K562 (cell line): ENCODE measurements around the gene INSR.

Experiments used
- EP300 ChIP-seq: IDR thresholded peaks from 2 replicates; pipeline ENCODE4 v1.6.1; 2012; ENCODE audit warnings: low read length, improper control_type of control experiment
- EZH2 ChIP-seq: IDR thresholded peaks from 2 replicates; pipeline ENCODE4 v1.6.1; 2012; ENCODE audit warnings: low read depth, mild to moderate bottlenecking, inconsistent platforms, low read length, borderline replicate concordance
- PRPF4 ChIP-seq: fragments of 200-400 bp; formaldehyde crosslinking; IDR thresholded peaks from one replicate; pipeline ENCODE4 v1.6.1; 2017; ENCODE audit warnings: low read length, low read depth, mild to moderate bottlenecking; ENCODE audit not compliant: insufficient read depth, poor library complexity, severe bottlenecking
- RFX5 ChIP-seq: IDR thresholded peaks from 2 replicates; pipeline ENCODE4 v1.6.1; 2011; ENCODE audit warnings: low read depth, mild to moderate bottlenecking, improper control_type of control experiment, low read length
- SPI1 ChIP-seq: IDR thresholded peaks from 2 replicates; pipeline ENCODE4 v1.6.1; 2011; ENCODE audit warnings: low read depth, low read length, control low read depth, borderline replicate concordance
- ZNF778 ChIP-seq: fragments of 450-650 bp; formaldehyde crosslinking; IDR thresholded peaks from 2 replicates; pipeline ENCODE4 v1.4.0; 2020; ENCODE audit warnings: mild to moderate bottlenecking, moderate library complexity
- TF ChIP-seq, protein P1 (sequence below): sonication (generic); formaldehyde crosslinking; IDR thresholded peaks from 2 replicates; pipeline ENCODE4 v1.5.0; 2020; ENCODE audit warnings: missing genetic modification reagents
- TF ChIP-seq, protein P2 (sequence below): sonication (generic); formaldehyde crosslinking; IDR thresholded peaks from 2 replicates; pipeline ENCODE4 v1.9.0; 2022; ENCODE audit warnings: mild to moderate bottlenecking, missing genetic modification reagents
- TF ChIP-seq, protein P3 (sequence below): fragments of 200-600 bp; sonication (generic); IDR thresholded peaks from one replicate; pipeline ENCODE4 v1.6.1; 2012; ENCODE audit warnings: mild to moderate bottlenecking, low read depth, low read length, inconsistent platforms

DNA sequence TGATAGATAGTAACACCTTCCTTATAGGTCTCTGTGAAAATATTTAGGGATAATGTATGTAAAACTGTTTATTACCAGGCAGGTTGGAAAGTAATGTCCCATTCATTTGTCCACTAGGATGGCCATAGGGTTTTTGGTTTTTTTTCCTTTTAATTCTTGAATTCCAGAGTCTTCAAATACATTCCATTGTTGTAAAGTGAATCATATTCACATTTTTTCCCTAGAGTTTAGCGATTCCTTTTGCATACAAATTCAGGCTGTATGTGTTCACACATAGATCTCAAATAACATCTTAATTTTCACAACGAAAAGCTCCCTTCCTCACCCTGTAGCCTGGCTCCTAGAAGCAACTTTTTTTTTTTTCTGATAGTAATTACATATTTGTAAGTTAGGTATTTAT, 226.5 kb downstream of the INSR start:
- no peak for TF ChIP-seq SPI1
- TF ChIP-seq, protein P1, sequence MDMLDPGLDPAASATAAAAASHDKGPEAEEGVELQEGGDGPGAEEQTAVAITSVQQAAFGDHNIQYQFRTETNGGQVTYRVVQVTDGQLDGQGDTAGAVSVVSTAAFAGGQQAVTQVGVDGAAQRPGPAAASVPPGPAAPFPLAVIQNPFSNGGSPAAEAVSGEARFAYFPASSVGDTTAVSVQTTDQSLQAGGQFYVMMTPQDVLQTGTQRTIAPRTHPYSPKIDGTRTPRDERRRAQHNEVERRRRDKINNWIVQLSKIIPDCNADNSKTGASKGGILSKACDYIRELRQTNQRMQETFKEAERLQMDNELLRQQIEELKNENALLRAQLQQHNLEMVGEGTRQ (CRISPR knock-in tag) = no peak
- TF ChIP-seq EZH2 = no peak
- TF ChIP-seq, protein P2, sequence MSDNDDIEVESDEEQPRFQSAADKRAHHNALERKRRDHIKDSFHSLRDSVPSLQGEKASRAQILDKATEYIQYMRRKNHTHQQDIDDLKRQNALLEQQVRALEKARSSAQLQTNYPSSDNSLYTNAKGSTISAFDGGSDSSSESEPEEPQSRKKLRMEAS (CRISPR knock-in tag) = no peak
- no peak for TF ChIP-seq RFX5
- TF ChIP-seq EP300 = no peak
- no peak for TF ChIP-seq PRPF4
- TF ChIP-seq, protein P3, sequence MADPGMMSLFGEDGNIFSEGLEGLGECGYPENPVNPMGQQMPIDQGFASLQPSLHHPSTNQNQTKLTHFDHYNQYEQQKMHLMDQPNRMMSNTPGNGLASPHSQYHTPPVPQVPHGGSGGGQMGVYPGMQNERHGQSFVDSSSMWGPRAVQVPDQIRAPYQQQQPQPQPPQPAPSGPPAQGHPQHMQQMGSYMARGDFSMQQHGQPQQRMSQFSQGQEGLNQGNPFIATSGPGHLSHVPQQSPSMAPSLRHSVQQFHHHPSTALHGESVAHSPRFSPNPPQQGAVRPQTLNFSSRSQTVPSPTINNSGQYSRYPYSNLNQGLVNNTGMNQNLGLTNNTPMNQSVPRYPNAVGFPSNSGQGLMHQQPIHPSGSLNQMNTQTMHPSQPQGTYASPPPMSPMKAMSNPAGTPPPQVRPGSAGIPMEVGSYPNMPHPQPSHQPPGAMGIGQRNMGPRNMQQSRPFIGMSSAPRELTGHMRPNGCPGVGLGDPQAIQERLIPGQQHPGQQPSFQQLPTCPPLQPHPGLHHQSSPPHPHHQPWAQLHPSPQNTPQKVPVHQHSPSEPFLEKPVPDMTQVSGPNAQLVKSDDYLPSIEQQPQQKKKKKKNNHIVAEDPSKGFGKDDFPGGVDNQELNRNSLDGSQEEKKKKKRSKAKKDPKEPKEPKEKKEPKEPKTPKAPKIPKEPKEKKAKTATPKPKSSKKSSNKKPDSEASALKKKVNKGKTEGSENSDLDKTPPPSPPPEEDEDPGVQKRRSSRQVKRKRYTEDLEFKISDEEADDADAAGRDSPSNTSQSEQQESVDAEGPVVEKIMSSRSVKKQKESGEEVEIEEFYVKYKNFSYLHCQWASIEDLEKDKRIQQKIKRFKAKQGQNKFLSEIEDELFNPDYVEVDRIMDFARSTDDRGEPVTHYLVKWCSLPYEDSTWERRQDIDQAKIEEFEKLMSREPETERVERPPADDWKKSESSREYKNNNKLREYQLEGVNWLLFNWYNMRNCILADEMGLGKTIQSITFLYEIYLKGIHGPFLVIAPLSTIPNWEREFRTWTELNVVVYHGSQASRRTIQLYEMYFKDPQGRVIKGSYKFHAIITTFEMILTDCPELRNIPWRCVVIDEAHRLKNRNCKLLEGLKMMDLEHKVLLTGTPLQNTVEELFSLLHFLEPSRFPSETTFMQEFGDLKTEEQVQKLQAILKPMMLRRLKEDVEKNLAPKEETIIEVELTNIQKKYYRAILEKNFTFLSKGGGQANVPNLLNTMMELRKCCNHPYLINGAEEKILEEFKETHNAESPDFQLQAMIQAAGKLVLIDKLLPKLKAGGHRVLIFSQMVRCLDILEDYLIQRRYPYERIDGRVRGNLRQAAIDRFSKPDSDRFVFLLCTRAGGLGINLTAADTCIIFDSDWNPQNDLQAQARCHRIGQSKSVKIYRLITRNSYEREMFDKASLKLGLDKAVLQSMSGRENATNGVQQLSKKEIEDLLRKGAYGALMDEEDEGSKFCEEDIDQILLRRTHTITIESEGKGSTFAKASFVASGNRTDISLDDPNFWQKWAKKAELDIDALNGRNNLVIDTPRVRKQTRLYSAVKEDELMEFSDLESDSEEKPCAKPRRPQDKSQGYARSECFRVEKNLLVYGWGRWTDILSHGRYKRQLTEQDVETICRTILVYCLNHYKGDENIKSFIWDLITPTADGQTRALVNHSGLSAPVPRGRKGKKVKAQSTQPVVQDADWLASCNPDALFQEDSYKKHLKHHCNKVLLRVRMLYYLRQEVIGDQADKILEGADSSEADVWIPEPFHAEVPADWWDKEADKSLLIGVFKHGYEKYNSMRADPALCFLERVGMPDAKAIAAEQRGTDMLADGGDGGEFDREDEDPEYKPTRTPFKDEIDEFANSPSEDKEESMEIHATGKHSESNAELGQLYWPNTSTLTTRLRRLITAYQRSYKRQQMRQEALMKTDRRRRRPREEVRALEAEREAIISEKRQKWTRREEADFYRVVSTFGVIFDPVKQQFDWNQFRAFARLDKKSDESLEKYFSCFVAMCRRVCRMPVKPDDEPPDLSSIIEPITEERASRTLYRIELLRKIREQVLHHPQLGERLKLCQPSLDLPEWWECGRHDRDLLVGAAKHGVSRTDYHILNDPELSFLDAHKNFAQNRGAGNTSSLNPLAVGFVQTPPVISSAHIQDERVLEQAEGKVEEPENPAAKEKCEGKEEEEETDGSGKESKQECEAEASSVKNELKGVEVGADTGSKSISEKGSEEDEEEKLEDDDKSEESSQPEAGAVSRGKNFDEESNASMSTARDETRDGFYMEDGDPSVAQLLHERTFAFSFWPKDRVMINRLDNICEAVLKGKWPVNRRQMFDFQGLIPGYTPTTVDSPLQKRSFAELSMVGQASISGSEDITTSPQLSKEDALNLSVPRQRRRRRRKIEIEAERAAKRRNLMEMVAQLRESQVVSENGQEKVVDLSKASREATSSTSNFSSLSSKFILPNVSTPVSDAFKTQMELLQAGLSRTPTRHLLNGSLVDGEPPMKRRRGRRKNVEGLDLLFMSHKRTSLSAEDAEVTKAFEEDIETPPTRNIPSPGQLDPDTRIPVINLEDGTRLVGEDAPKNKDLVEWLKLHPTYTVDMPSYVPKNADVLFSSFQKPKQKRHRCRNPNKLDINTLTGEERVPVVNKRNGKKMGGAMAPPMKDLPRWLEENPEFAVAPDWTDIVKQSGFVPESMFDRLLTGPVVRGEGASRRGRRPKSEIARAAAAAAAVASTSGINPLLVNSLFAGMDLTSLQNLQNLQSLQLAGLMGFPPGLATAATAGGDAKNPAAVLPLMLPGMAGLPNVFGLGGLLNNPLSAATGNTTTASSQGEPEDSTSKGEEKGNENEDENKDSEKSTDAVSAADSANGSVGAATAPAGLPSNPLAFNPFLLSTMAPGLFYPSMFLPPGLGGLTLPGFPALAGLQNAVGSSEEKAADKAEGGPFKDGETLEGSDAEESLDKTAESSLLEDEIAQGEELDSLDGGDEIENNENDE = no peak
- no peak for TF ChIP-seq ZNF778 (CRISPR knock-in tag)
